ENCODE measurements around the gene LAMB2. TPM values are rescaled to one million over a fixed set of nuclear protein-coding genes. Genes with fewer than 3 reads are reported as not detected.

The LAMB2 gene
- total and polyA plus RNA-seq, 2 of the 8 experiments (the other 6 are each of a cell fraction or from before 2014, with no cell fraction given), result 112 to 153 TPM

- TF ChIP-seq, protein P1, sequence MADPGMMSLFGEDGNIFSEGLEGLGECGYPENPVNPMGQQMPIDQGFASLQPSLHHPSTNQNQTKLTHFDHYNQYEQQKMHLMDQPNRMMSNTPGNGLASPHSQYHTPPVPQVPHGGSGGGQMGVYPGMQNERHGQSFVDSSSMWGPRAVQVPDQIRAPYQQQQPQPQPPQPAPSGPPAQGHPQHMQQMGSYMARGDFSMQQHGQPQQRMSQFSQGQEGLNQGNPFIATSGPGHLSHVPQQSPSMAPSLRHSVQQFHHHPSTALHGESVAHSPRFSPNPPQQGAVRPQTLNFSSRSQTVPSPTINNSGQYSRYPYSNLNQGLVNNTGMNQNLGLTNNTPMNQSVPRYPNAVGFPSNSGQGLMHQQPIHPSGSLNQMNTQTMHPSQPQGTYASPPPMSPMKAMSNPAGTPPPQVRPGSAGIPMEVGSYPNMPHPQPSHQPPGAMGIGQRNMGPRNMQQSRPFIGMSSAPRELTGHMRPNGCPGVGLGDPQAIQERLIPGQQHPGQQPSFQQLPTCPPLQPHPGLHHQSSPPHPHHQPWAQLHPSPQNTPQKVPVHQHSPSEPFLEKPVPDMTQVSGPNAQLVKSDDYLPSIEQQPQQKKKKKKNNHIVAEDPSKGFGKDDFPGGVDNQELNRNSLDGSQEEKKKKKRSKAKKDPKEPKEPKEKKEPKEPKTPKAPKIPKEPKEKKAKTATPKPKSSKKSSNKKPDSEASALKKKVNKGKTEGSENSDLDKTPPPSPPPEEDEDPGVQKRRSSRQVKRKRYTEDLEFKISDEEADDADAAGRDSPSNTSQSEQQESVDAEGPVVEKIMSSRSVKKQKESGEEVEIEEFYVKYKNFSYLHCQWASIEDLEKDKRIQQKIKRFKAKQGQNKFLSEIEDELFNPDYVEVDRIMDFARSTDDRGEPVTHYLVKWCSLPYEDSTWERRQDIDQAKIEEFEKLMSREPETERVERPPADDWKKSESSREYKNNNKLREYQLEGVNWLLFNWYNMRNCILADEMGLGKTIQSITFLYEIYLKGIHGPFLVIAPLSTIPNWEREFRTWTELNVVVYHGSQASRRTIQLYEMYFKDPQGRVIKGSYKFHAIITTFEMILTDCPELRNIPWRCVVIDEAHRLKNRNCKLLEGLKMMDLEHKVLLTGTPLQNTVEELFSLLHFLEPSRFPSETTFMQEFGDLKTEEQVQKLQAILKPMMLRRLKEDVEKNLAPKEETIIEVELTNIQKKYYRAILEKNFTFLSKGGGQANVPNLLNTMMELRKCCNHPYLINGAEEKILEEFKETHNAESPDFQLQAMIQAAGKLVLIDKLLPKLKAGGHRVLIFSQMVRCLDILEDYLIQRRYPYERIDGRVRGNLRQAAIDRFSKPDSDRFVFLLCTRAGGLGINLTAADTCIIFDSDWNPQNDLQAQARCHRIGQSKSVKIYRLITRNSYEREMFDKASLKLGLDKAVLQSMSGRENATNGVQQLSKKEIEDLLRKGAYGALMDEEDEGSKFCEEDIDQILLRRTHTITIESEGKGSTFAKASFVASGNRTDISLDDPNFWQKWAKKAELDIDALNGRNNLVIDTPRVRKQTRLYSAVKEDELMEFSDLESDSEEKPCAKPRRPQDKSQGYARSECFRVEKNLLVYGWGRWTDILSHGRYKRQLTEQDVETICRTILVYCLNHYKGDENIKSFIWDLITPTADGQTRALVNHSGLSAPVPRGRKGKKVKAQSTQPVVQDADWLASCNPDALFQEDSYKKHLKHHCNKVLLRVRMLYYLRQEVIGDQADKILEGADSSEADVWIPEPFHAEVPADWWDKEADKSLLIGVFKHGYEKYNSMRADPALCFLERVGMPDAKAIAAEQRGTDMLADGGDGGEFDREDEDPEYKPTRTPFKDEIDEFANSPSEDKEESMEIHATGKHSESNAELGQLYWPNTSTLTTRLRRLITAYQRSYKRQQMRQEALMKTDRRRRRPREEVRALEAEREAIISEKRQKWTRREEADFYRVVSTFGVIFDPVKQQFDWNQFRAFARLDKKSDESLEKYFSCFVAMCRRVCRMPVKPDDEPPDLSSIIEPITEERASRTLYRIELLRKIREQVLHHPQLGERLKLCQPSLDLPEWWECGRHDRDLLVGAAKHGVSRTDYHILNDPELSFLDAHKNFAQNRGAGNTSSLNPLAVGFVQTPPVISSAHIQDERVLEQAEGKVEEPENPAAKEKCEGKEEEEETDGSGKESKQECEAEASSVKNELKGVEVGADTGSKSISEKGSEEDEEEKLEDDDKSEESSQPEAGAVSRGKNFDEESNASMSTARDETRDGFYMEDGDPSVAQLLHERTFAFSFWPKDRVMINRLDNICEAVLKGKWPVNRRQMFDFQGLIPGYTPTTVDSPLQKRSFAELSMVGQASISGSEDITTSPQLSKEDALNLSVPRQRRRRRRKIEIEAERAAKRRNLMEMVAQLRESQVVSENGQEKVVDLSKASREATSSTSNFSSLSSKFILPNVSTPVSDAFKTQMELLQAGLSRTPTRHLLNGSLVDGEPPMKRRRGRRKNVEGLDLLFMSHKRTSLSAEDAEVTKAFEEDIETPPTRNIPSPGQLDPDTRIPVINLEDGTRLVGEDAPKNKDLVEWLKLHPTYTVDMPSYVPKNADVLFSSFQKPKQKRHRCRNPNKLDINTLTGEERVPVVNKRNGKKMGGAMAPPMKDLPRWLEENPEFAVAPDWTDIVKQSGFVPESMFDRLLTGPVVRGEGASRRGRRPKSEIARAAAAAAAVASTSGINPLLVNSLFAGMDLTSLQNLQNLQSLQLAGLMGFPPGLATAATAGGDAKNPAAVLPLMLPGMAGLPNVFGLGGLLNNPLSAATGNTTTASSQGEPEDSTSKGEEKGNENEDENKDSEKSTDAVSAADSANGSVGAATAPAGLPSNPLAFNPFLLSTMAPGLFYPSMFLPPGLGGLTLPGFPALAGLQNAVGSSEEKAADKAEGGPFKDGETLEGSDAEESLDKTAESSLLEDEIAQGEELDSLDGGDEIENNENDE (IDR thresholded peaks at IDR 0.05; ENCODE audit: insufficient replicate concordance, low read length), result no peak
- TF ChIP-seq RBBP5 (IDR thresholded peaks at IDR 0.05; ENCODE audit: borderline replicate concordance, low read depth, low read length), result no peak
- TF ChIP-seq CTBP2 (IDR thresholded peaks at IDR 0.05; ENCODE audit: borderline replicate concordance, insufficient read depth, insufficient read length, low read length), result no peak
Measured at GRCh38 chr3:49181351-49181750, 48.5 kb upstream of the LAMB2 start (continued).
